Esophagus squamous epithelium (tissue), 5 donors: ENCODE data around the gene SEC14L6. TPM values are rescaled to one million over a fixed set of nuclear protein-coding genes. Genes with fewer than 3 reads are reported as not detected.

Source experiments
- DNase-seq: peaks from one replicate; lab custom pipeline; 2025; lab: John Stamatoyannopoulos, UW
- H3K27ac ChIP-seq, 4 donors: fragments of 200-600 bp; sonication (generic); one replicate each; pipeline ENCODE4 v1.5.1; 2016 to 2019; ENCODE audit warnings: mild to moderate bottlenecking in 1 of 4
- H3K27me3 ChIP-seq, 4 donors: fragments of 200-600 bp; sonication (generic); 1 replicate in 3 of 4; 2 replicates in 1 of 4; pipeline versions ENCODE4 v1.5.1 to v1.6.0; 2017 to 2021; ENCODE audit warnings: antibody characterized with exemption in 1 of 4
- H3K36me3 ChIP-seq, 3 donors: fragments of 200-600 bp; sonication (generic); one replicate each; pipeline ENCODE4 v1.5.1; 2016 to 2019
- H3K4me1 ChIP-seq, 3 donors: fragments of 200-600 bp; sonication (generic); one replicate each; pipeline ENCODE4 v1.5.1; 2017 to 2019
- H3K4me3 ChIP-seq, 4 donors: fragments of 200-600 bp; sonication (generic); 1 replicate in 3 of 4; 2 replicates in 1 of 4; pipeline ENCODE4 v1.5.1; 2016 to 2019; ENCODE audit warnings: mild to moderate bottlenecking in 2 of 4, moderate library complexity in 1 of 4
- H3K9me3 ChIP-seq, 3 donors: fragments of 200-600 bp; sonication (generic); one replicate each; pipeline ENCODE4 v1.5.1; 2016 to 2019
- POLR2A ChIP-seq, 4 donors: fragments of 450-650 bp; IDR thresholded peaks; one replicate each; pipeline ENCODE4 v1.6.1; 2017; ENCODE audit warnings: antibody characterized with exemption in 4 of 4, mild to moderate bottlenecking in 4 of 4, moderate library complexity in 3 of 4
- WGBS, 2 donors: methylation state at CpG; one replicate each; pipeline ENCODE4 v1.1.5; 2018; 5-methylcytosine and 5-hydroxymethylcytosine counted together
- intact Hi-C: fragments of 100-400 bp; cut with DNase I; formaldehyde crosslinking; loops from one replicate; pipeline ENCODE4 v1.15.0; 2022
- total RNA-seq, 4 donors: library from RNA; depleted of rRNA; stranded (reverse); fragments of >200 nt; gene quantifications; one replicate each; pipeline ENCODE4 v1.1.0, GENCODE V29; 2016
- TF ChIP-seq, protein P1 (sequence below), 6 experiments: fragments of 450-650 bp in 4 of 6; fragments of 200-600 bp in 2 of 6; sonication (generic) in 2 of 6; IDR thresholded peaks; one replicate each; pipeline ENCODE4 v1.5.1; 2016 to 2019; ENCODE audit warnings: antibody characterized with exemption in 6 of 6, mild to moderate bottlenecking in 4 of 6, moderate library complexity in 4 of 6
- donor health status: DM: yes; HTN: yes; CAD: no.

Gene SEC14L6
- total RNA-seq, 4 donors from 2014 or later, result 0.19 TPM; not detected in 3

DNA sequence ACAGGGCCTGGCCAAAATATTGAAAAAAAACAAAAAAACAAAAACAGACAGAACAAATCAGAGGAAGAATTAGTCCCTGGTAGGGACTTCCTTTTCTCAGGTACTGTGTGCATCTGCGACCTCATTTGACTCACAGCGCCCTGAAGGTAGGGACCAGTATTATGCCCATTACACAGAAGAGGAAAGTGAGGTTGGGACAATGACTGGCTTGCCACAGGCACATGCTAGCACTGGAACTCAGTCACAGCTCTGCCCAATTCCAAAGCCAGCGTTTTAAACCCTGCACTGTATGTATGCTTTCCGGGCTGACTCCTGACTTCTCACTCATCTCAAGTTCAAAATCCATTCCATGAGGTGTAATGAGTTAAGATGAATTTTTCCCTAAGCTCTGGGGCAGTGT, 44.4 kb downstream of the SEC14L6 start:
- no peak for DNase-seq
- WGBS, 2 donors, result 61 to 80% methylated on average over 4 of the region's 4 CpGs
- intact Hi-C loops, result no loop called here
- TF ChIP-seq POLR2A (IDR thresholded peaks at IDR 0.05), result no peak
- TF ChIP-seq, protein P1, sequence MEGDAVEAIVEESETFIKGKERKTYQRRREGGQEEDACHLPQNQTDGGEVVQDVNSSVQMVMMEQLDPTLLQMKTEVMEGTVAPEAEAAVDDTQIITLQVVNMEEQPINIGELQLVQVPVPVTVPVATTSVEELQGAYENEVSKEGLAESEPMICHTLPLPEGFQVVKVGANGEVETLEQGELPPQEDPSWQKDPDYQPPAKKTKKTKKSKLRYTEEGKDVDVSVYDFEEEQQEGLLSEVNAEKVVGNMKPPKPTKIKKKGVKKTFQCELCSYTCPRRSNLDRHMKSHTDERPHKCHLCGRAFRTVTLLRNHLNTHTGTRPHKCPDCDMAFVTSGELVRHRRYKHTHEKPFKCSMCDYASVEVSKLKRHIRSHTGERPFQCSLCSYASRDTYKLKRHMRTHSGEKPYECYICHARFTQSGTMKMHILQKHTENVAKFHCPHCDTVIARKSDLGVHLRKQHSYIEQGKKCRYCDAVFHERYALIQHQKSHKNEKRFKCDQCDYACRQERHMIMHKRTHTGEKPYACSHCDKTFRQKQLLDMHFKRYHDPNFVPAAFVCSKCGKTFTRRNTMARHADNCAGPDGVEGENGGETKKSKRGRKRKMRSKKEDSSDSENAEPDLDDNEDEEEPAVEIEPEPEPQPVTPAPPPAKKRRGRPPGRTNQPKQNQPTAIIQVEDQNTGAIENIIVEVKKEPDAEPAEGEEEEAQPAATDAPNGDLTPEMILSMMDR (IDR thresholded peaks at IDR 0.05), result no peak
- Histone ChIP-seq H3K27me3 (peaks cover 0 to 64% (median 0%) of the 10 kb centered on the region in 4 donors), H3K27ac (no peak overlapping the region), H3K36me3 (no peaks in the 10 kb centered on the region), H3K4me3 (no peak overlapping the region), H3K4me1 (peaks cover 0 to 8% (median 0%) of the 10 kb centered on the region in 3 donors), H3K9me3 (no peaks in the 10 kb centered on the region)

DNA sequence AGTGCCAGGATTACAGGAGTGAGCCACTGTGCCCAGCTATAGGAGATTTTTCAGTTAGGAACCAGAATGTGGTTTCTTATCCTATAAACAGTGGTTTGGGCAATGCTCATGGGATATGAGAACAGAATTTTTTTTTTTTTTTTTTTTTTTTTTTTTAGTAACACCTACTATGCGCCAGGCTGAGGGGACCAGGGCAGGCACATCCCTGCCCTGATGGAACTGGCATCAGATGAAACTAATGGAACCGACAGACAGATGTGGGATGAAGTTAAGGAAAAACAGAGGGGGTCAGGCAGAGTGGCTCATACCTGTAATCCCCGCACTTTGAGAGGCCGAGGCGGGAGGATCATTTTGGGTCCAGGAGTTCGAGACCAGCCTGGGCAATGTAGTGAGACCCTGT, 45.9 kb downstream of the SEC14L6 start:
- Histone ChIP-seq H3K27ac (no peak overlapping the region), H3K27me3 (peaks cover 0 to 49% (median 0%) of the 10 kb centered on the region in 4 donors), H3K4me3 (no peak overlapping the region), H3K4me1 (peaks cover 0 to 6% (median 0%) of the 10 kb centered on the region in 3 donors), H3K36me3 (no peaks in the 10 kb centered on the region), H3K9me3 (no peaks in the 10 kb centered on the region)
- WGBS, 2 donors, result 89% methylated on average over 4 to 6 of the region's 6 CpGs
- intact Hi-C loops, result no loop called here
- DNase-seq, result no peak
- no peak for TF ChIP-seq POLR2A (IDR thresholded peaks at IDR 0.05)
- TF ChIP-seq, protein P1 (IDR thresholded peaks at IDR 0.05), result no peak

DNA sequence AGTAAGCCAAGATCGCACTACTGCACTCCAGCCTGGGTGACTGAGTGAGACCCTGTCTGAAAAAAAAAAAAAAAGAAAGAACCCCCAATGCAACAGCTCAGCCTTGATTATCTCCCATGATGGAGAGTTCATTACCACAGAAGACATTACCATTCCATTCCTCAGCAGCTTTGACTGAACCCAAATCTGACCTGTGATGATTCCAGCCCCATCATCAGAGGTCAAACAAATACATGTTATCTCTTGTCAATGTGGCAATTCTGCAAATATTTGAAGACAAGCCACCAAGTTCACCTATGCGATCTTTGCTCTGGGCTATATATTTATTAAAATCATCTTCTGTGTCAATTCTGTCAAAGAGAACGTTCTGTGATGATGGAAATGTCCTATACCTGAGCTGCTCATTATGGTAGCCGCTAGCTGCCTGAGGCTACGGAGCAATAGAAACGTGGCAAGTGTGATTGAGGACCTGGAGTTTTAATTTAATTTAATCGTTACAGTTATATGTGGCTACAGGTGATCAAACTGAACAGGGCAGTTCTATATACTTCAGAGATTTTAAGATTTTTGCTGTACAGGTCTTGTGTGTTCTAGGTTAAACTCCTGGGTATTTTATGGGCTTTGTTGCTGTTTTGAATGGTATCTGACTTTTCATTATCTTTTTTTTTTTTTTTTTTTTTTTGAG, 48.9 kb downstream of the SEC14L6 start:
- Histone ChIP-seq H3K4me1 (no peaks in the 10 kb centered on the region), H3K9me3 (no peaks in the 10 kb centered on the region), H3K36me3 (no peaks in the 10 kb centered on the region), H3K4me3 (no peak overlapping the region), H3K27me3 (peaks cover 0 to 34% (median 0%) of the 10 kb centered on the region in 4 donors), H3K27ac (no peak overlapping the region)
- TF ChIP-seq, protein P1 (IDR thresholded peaks at IDR 0.05), result no peak
- TF ChIP-seq POLR2A (IDR thresholded peaks at IDR 0.05), result no peak
- DNase-seq, result no peak
- 55 to 60% methylated on average over 7 of the region's 7 CpGs for WGBS, 2 donors
- intact Hi-C loops, result no loop called here

DNA sequence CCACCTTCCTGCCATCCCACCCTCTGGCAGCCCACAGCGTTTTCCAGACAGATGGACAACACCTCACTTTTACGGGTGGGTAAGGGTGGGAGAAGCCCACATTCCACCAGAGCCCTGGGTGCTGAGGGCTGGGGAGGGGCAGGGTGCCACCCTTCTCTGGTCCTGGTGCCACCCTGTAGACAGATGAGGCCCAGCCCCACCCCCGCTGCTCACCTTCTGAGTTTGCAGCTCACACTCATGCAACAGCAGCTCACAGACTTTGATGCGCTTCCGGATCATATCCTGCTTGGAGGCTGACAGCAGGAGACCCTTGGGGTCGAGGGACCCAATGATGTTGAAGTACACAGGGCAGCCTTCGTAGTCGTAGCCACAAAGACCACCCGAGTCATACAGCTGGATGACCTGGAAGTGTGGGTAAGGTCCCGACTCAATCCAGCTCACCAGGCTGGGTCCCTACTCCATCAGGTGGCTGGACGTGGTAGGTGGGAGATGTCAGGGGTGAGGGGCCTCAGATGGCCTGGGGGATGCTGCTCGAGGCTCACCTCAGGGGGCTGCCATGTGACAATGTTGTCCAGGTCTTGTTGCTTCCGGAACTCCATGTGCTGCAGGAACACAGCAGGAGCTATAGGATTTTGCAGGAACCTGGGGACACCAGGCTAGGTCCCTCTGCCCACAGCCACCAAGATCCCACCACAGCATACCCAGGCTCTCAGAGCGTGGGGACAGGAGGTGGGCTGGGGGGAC, 51.3 kb downstream of the SEC14L6 start:
- WGBS, 2 donors, result 72 to 90% methylated on average over 3 to 6 of the region's 14 CpGs
- Histone ChIP-seq H3K9me3 (no peaks in the 10 kb centered on the region), H3K27ac (no peak overlapping the region), H3K27me3 (peaks cover 0 to 24% (median 0%) of the 10 kb centered on the region in 4 donors), H3K36me3 (no peaks in the 10 kb centered on the region), H3K4me3 (no peak overlapping the region), H3K4me1 (no peaks in the 10 kb centered on the region)
- intact Hi-C loops, result no loop called here
- DNase-seq, result no peak
- TF ChIP-seq, protein P1 (IDR thresholded peaks at IDR 0.05), result no peak
- no peak for TF ChIP-seq POLR2A (IDR thresholded peaks at IDR 0.05)

DNA sequence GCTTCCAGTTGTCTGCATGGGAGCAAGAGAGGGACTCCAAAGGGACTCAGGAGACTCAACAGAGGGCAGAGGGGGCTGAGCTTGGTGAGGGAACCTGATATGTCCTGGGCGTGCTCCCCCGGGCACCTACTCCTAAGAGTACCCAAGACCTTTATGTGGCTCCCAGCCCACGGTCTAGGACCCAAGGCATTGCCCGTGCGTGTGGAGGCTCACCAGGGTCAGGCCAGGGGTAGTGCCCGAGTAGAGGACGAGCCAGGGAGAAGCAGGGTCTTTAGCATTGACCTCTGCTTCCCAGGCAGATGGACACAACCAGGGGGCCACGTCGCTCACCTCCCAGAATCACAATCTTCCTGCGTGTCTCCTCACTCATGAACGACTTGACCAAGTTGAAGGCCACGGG, 54.4 kb downstream of the SEC14L6 start:
- TF ChIP-seq, protein P1 (IDR thresholded peaks at IDR 0.05), result no peak
- TF ChIP-seq POLR2A (IDR thresholded peaks at IDR 0.05), result no peak

More for the DNA sequence above, 54.4 kb downstream of the SEC14L6 start:
- H3K27me3 ChIP-seq, result peaks cover 0 to 35% (median 0%) of the 10 kb centered on the region in 4 donors
- H3K4me1 ChIP-seq, result no peaks in the 10 kb centered on the region
- WGBS, 2 donors, result 69 to 85% methylated on average over 4 of the region's 12 CpGs
- no peak for DNase-seq
- intact Hi-C loops, result no loop called here
- no peak overlapping the region for H3K4me3 ChIP-seq
- no peak overlapping the region for H3K27ac ChIP-seq
- no peaks in the 10 kb centered on the region for H3K9me3 ChIP-seq
- no peaks in the 10 kb centered on the region for H3K36me3 ChIP-seq
